GM20000 (cell line): Measurements from ENCODE around the gene PTBP2.
"Not testable (repeated sequence)": the region's sequence is repeated elsewhere in the genome, so short reads cannot be mapped to it uniquely, and the experiment has no call there.

Source experiments
- DNase-seq: peaks from one replicate; pipeline ENCODE4 v3.0.0; 2012; ENCODE audit warnings: low spot score
- CTCF ChIP-seq: IDR thresholded peaks from 2 replicates; pipeline ENCODE4 v1.5.1; 2012; ENCODE audit warnings: mild to moderate bottlenecking, control low read depth; ENCODE audit errors: extremely low read depth, missing control alignments

The PTBP2 gene

GRCh38 chr1:96782856-96783255 lies 61.3 kb downstream of the PTBP2 start:
- no peak for TF ChIP-seq CTCF
- no peak for DNase-seq

- DNase-seq: no peak
- TF ChIP-seq CTCF: no peak
Measured at GRCh38 chr1:96790599-96790998, 69.0 kb downstream of the PTBP2 start.

- DNase-seq: no peak
- TF ChIP-seq CTCF: no peak
Measured at GRCh38 chr1:96792220-96792619, 70.6 kb downstream of the PTBP2 start.

GRCh38 chr1:96801696-96802095 lies 80.1 kb downstream of the PTBP2 start:
- DNase-seq: not testable (repeated sequence)

- TF ChIP-seq CTCF: no peak
- no peak for DNase-seq
Measured at GRCh38 chr1:96804648-96805047, 83.1 kb downstream of the PTBP2 start.

GRCh38 chr1:96808191-96808590 lies 86.6 kb downstream of the PTBP2 start:
- no peak for TF ChIP-seq CTCF
- no peak for DNase-seq

- DNase-seq: no peak
- TF ChIP-seq CTCF: no peak
Measured at GRCh38 chr1:96815914-96816313, 94.3 kb downstream of the PTBP2 start.

- no peak for TF ChIP-seq CTCF
- DNase-seq: no peak
Measured at GRCh38 chr1:96820107-96820506, 98.5 kb downstream of the PTBP2 start.
